Measurements from ENCODE around the gene POLN. TPM values are rescaled to one million over a fixed set of nuclear protein-coding genes. Genes with fewer than 3 reads are reported as not detected.

POLN gene
- polyA plus RNA-seq, 1 donor (not counting 4 experiments of a cell fraction or from before 2014, with no cell fraction given): 1.3 TPM

GRCh38 chr4:2256781-2257191, 14.9 kb upstream of the POLN start:
- Histone ChIP-seq H4K20me1 (ENCODE audit: control insufficient read depth, extremely low read depth, insufficient read depth, low read length) (peaks cover 8% of the 10 kb centered on the region), H3K4me1 (ENCODE audit: control insufficient read depth, extremely low read depth, insufficient read depth, low read length) (peaks cover 7% of the 10 kb centered on the region), H3K4me2 (ENCODE audit: control insufficient read depth, extremely low read depth, insufficient read depth, low read depth, low read length) (no peak overlapping the region), H3K36me3 (ENCODE audit: control insufficient read depth in 2 of 2, extremely low read depth in 1 of 2, insufficient read depth in 2 of 2, low read length in 2 of 2) (peaks cover 4 to 22% of the 10 kb centered on the region in 2 experiments), H3K9me1 (ENCODE audit: control insufficient read depth, extremely low read depth, insufficient read depth, low read length) (no peaks in the 10 kb centered on the region), H3K27me3 (ENCODE audit: control insufficient read depth, extremely low read depth, insufficient read depth, low read length) (no peaks in the 10 kb centered on the region), H3K4me3 (ENCODE audit: control insufficient read depth in 2 of 3, extremely low read depth in 1 of 3, insufficient read depth in 2 of 3, low read depth in 1 of 3, low read length in 3 of 3) (no peak overlapping the region), H3K79me2 (ENCODE audit: control insufficient read depth, insufficient read depth, low read length) (peaks cover 10% of the 10 kb centered on the region), H3K9ac (ENCODE audit: control insufficient read depth, extremely low read depth, insufficient read depth, low read length) (no peak overlapping the region), H3K9me3 (ENCODE audit: control insufficient read depth, low read depth, low read length) (no peaks in the 10 kb centered on the region), H3K27ac (ENCODE audit: control insufficient read depth, insufficient read depth, low read length) (no peak overlapping the region), H2AFZ (ENCODE audit: control insufficient read depth, low read length) (no peak overlapping the region)
- TF ChIP-seq EZH2 (IDR thresholded peaks at IDR 0.05; ENCODE audit: low read length) (no peak), CTCF (optimal IDR thresholded peaks at IDR 0.05 in 1 of 3, IDR thresholded peaks at IDR 0.05 in 1 of 3, conservative IDR thresholded peaks at IDR 0.05 in 1 of 3; ENCODE audit: extremely low read depth in 1 of 3, insufficient read depth in 2 of 3, low read length in 3 of 3) (no peak)
- DNase-seq (ENCODE audit: low read depth, low spot score): no peak
- dilution Hi-C loops (cut with MboI; ENCODE audit: extremely low pct_ligation_motif_present, low sequenced_read_pairs): no loop called here
- no peak for FAIRE-seq

- DNase-seq (ENCODE audit: low read depth, low spot score): no peak
- Histone ChIP-seq H3K4me2 (ENCODE audit: control insufficient read depth, extremely low read depth, insufficient read depth, low read depth, low read length) (no peak overlapping the region), H3K4me1 (ENCODE audit: control insufficient read depth, extremely low read depth, insufficient read depth, low read length) (peaks cover 7% of the 10 kb centered on the region), H3K9ac (ENCODE audit: control insufficient read depth, extremely low read depth, insufficient read depth, low read length) (no peak overlapping the region), H3K79me2 (ENCODE audit: control insufficient read depth, insufficient read depth, low read length) (peaks cover 10% of the 10 kb centered on the region), H3K27ac (ENCODE audit: control insufficient read depth, insufficient read depth, low read length) (no peak overlapping the region), H3K9me1 (ENCODE audit: control insufficient read depth, extremely low read depth, insufficient read depth, low read length) (no peaks in the 10 kb centered on the region), H2AFZ (ENCODE audit: control insufficient read depth, low read length) (no peak overlapping the region), H3K4me3 (ENCODE audit: control insufficient read depth in 2 of 3, extremely low read depth in 1 of 3, insufficient read depth in 2 of 3, low read depth in 1 of 3, low read length in 3 of 3) (no peak overlapping the region), H3K9me3 (ENCODE audit: control insufficient read depth, low read depth, low read length) (no peaks in the 10 kb centered on the region), H3K27me3 (ENCODE audit: control insufficient read depth, extremely low read depth, insufficient read depth, low read length) (no peaks in the 10 kb centered on the region), H4K20me1 (ENCODE audit: control insufficient read depth, extremely low read depth, insufficient read depth, low read length) (peaks cover 8% of the 10 kb centered on the region), H3K36me3 (ENCODE audit: control insufficient read depth in 2 of 2, extremely low read depth in 1 of 2, insufficient read depth in 2 of 2, low read length in 2 of 2) (peaks cover 4 to 25% of the 10 kb centered on the region in 2 experiments)
- TF ChIP-seq EZH2 (IDR thresholded peaks at IDR 0.05; ENCODE audit: low read length) (no peak), CTCF (optimal IDR thresholded peaks at IDR 0.05 in 1 of 3, IDR thresholded peaks at IDR 0.05 in 1 of 3, conservative IDR thresholded peaks at IDR 0.05 in 1 of 3; ENCODE audit: extremely low read depth in 1 of 3, insufficient read depth in 2 of 3, low read length in 3 of 3) (no peak)
- dilution Hi-C loops (cut with MboI; ENCODE audit: extremely low pct_ligation_motif_present, low sequenced_read_pairs): no loop called here
- FAIRE-seq: no peak
These were observed 14.3 kb upstream of the POLN start for GRCh38 chr4:2256156-2256731.

All from keratinocyte (primary cell).